Measurements from ENCODE around the gene SCIMP. TPM values are rescaled to one million over a fixed set of nuclear protein-coding genes. Genes with fewer than 3 reads are reported as not detected.
A peak's percentile ranks its signal among the peaks of the same experiment; 100 is the strongest.

The SCIMP gene
- total RNA-seq (1 to 10 TPM in 2 of 10 donors, under 1 TPM in 8; 0.11 to 9.7 (median 0.73) TPM), polyA plus RNA-seq (1 to 10 TPM in 1 of 2 donors, under 1 TPM in 1; 0.15 to 1.0 TPM)
- long read RNA-seq, donor 1, result 0 reads
- long read RNA-seq, donor 2, result 0 reads
- long read RNA-seq, donor 3, result 0 reads

DNA sequence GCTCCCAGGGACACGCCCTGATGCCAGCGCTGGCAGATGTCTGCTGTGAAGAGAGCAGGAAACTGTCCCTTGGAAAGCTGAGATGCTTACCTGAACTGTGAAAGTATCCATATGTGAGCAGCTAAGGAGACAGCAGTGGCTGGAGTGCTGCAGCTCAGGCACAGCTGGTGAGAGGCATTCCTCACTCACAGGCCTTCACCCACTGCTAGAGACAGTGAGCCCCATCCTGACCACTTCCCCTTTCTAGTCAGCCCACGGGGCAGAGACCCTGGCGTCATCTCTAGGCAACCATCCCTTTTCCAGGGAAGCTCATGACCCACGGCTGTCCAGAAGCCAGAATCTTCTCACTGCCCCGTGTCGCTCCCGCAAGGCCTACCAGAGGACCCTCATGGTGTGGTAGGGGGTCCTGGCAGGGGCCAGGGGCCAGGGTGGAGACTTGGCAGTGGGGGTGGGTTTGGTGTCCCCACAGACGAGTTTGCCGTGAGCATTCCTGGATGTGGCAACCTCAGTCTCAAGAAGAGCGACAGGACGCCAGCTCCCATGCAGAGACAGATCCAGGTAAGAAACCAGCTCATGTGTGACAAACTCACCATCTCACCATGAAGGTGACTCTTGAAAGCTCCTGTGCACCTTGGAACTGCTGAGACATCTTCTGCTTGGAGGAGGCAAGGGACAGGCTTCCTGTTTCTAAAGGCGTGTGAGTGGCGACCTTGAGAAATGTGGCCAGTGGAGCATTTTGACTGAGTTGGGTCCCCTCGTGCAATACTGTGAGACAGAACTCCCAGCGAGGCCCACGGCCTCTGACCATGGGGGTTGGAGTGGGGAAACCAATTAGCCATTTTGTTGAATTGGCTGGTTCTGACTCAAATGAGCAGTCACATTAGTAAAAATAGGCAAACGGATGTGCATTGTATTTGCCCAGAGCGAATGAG, at the start of gene SCIMP:
SCIMP (minus strand) TSS at position 216 of the 932 bp plus-strand sequence; CDS start at position 111, 105 bp downstream.
- intact Hi-C loops (cut with DNase I), result loop anchor here in 1 of 10 donors (5.0 kb wide), 1 partner anchor 38 kb away; no protein-coding TSS in a partner anchor
- H3K4me3 ChIP-seq, result peak within 1 kb of the TSS in 3 of 10 donors; percentile 5 to 45 (median 11)

DNA sequence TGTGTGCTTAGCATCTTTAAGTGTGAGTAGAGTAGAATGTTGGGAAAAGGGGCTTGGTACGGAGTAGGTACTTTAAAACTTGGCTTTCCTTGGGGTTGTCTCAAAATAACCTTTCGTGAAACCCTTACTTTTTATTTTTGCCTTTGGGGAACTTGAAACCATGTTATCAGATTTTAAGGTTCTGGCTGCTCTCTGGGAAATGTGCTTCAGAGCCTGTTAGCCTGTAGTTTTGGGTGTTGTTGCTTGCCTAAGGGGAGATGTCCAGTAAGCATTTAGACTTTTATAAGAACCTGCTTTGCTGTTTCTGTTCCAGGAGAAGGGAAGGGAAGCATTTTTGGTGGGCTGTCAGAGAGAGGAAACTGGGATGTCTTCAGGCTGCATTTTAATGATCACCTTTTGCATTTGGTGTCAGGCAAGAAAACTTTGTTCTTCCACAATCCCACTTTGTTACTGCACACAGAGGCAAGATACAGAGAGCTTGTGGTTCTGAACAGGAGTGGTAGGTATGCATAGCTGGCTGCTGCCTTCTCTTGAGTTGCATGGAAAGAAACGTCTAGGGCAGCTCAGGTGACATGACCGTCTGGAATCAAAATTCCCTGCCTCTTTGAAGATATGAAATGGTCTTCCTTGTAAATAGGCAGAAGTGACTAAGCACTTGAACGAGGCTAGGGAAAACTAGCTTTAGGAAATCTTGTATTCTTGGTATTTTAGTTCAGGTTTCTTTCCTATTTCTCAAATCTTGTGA, 49.1 kb upstream of the SCIMP start:
- H3K27me3 ChIP-seq, result no peaks in the 10 kb centered on the region
- H3K36me3 ChIP-seq, result no peaks in the 10 kb centered on the region
- no peaks in the 10 kb centered on the region for H3K9me3 ChIP-seq
- ATAC-seq, result no peak
- intact Hi-C loops (cut with DNase I), result loop anchor here in 1 of 10 donors (5.0 kb wide), 1 partner anchor 91 kb away; the partner anchor contains the start of gene ZNF594
- TF ChIP-seq, protein P1, sequence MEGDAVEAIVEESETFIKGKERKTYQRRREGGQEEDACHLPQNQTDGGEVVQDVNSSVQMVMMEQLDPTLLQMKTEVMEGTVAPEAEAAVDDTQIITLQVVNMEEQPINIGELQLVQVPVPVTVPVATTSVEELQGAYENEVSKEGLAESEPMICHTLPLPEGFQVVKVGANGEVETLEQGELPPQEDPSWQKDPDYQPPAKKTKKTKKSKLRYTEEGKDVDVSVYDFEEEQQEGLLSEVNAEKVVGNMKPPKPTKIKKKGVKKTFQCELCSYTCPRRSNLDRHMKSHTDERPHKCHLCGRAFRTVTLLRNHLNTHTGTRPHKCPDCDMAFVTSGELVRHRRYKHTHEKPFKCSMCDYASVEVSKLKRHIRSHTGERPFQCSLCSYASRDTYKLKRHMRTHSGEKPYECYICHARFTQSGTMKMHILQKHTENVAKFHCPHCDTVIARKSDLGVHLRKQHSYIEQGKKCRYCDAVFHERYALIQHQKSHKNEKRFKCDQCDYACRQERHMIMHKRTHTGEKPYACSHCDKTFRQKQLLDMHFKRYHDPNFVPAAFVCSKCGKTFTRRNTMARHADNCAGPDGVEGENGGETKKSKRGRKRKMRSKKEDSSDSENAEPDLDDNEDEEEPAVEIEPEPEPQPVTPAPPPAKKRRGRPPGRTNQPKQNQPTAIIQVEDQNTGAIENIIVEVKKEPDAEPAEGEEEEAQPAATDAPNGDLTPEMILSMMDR (IDR thresholded peaks at IDR 0.05), result no peak
- WGBS, 2 donors, result 33 to 44% methylated on average over 5 of the region's 5 CpGs
- H3K4me3 ChIP-seq, result peak overlapping the region in 7 of 10 donors; percentile 64 to 91 (median 76)
- no peak for DNase-seq
- peak overlapping the region in 5 of 10 donors; percentile 54 to 96 (median 72) for H3K27ac ChIP-seq
- peaks cover 0 to 47% (median 34%) of the 10 kb centered on the region in 9 donors for H3K4me1 ChIP-seq

More for the DNA sequence above, at the start of gene SCIMP:
- 89 to 92% methylated on average over 19 of the region's 19 CpGs for whole genome bisulfite sequencing, 2 donors
- H3K27ac ChIP-seq, result peak within 1 kb of the TSS in 2 of 10 donors; percentile 31 to 82
- peaks cover 0 to 25% (median 0%) of the 10 kb centered on the region in 9 donors for H3K4me1 ChIP-seq
- TF ChIP-seq, protein P1 (IDR thresholded peaks at IDR 0.05), result no peak
- no peaks in the 10 kb centered on the region for H3K9me3 ChIP-seq
- H3K27me3 ChIP-seq, result no peaks in the 10 kb centered on the region
- DNase-seq, result peak in 1 of 2 donors; percentile 27
- peak; percentile 41 to 80 (median 60) for ATAC-seq
- peaks cover 0 to 21% (median 0%) of the 10 kb centered on the region in 9 donors for H3K36me3 ChIP-seq

DNA sequence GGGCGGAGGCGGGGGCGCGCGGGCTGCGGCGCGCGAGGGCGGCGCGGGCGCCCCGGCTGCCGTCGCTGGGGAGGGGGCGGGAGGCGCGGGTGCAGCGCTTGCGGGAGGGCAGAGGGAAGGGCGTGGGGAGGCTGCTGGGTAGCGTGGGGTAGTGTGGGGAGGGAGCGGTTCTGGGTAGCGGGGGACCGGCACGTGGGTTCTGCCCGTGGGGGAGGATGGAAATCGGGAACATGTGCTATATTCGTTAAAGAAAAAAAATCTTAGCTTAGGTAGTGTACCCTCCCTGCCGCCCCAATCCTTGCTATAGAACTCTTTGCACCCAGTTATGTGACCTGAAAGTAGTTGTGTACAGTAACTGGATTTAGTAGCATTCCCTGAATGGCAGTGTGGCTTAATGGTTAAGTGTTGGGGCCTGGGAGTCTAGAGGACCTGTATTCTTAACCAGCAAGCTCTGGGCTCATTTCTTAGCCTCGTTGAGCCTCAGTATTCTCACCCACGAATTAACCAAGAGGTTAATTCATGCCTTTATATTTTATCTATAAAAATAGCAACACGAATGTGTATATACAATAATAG, 48.1 kb upstream of the SCIMP start:
- 2% methylated on average over 30 to 34 of the region's 34 CpGs for WGBS, 2 donors
- H3K27me3 ChIP-seq, result no peaks in the 10 kb centered on the region
- TF ChIP-seq, protein P1 (IDR thresholded peaks at IDR 0.05), result no peak
- intact Hi-C loops (cut with DNase I), result loop anchor here in 1 of 10 donors (5.0 kb wide), 1 partner anchor 90 kb away; the partner anchor contains the start of gene ZNF594
- H3K27ac ChIP-seq, result peak overlapping the region in 8 of 10 donors; percentile 54 to 96 (median 95)
- no peaks in the 10 kb centered on the region for H3K9me3 ChIP-seq
- no peaks in the 10 kb centered on the region for H3K36me3 ChIP-seq
- DNase-seq (peak; percentile 20 to 38), ATAC-seq (peak in 6 of 8 donors; percentile 20 to 43 (median 42))
- peak overlapping the region; percentile 40 to 91 (median 78) for H3K4me3 ChIP-seq
- peaks cover 0 to 43% (median 32%) of the 10 kb centered on the region in 9 donors for H3K4me1 ChIP-seq
